Measurements from ENCODE around the gene BICRA. TPM values are rescaled to one million over a fixed set of nuclear protein-coding genes. Genes with fewer than 3 reads are reported as not detected.

BICRA gene
- polyA plus RNA-seq, 1 of the 3 experiments (the other 2 are of a cell fraction) = 1.4 TPM

GRCh38 chr19:47613165-47614020 is 4.5 kb downstream of the BICRA start:
- no peaks in the 10 kb centered on the region for H3K27me3 ChIP-seq (ENCODE audit: insufficient read depth)
- DNase-seq = peak; percentile 51
- peak overlapping the region; percentile 78 for H3K4me2 ChIP-seq
- H3F3A ChIP-seq (replicated peaks; ENCODE audit: insufficient read depth) = peaks cover 18% of the 10 kb centered on the region
- peak overlapping the region; percentile 81 to 88 for H3K27ac ChIP-seq (ENCODE audit: low read depth in 2 of 2, low read length in 1 of 2)
- TF ChIP-seq, protein P1, sequence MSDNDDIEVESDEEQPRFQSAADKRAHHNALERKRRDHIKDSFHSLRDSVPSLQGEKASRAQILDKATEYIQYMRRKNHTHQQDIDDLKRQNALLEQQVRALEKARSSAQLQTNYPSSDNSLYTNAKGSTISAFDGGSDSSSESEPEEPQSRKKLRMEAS (IDR thresholded peaks at IDR 0.05; ENCODE audit: low read depth) = peak; percentile 60; the same call in 1 of the 2 replicates
- TF ChIP-seq CHD2 (IDR thresholded peaks at IDR 0.05; ENCODE audit: low read length, partially characterized antibody) (peak; percentile 36), EP300 (IDR thresholded peaks at IDR 0.05; ENCODE audit: borderline replicate concordance in 1 of 2, low read depth in 1 of 2, low read length in 1 of 2) (peak in 1 of 2 experiments; percentile 55; a peak in 1 of 4 replicates), POLR2AphosphoS5 (IDR thresholded peaks at IDR 0.05; ENCODE audit: low read depth, low read length) (peak; percentile 44; the same call in 1 of the 2 replicates), USF1 (IDR thresholded peaks at IDR 0.05; ENCODE audit: borderline replicate concordance, low read depth) (no peak), TAF1 (IDR thresholded peaks at IDR 0.05; ENCODE audit: borderline replicate concordance, low read depth, low read length) (peak; percentile 13; the same call in 1 of the 2 replicates), YY1 (IDR thresholded peaks at IDR 0.05; ENCODE audit: low read depth) (peak; percentile 59; the same call in 1 of the 2 replicates), REST (IDR thresholded peaks at IDR 0.05; ENCODE audit: low read depth, low read length) (no peak), ELF1 (IDR thresholded peaks at IDR 0.05) (peak; percentile 24; the same call in 1 of the 2 replicates), MEF2A (IDR thresholded peaks at IDR 0.05; ENCODE audit: borderline replicate concordance, low read depth) (no peak), RCOR1 (IDR thresholded peaks at IDR 0.05; ENCODE audit: low read length) (peak; percentile 80; the same call in 1 of the 2 replicates), PBX3 (IDR thresholded peaks at IDR 0.05) (no peak), TCF12 (IDR thresholded peaks at IDR 0.05) (peak; percentile 95), SIN3A (IDR thresholded peaks at IDR 0.05; ENCODE audit: borderline replicate concordance, low read depth, low read length) (peak; percentile 70; the same call in 1 of the 2 replicates), TEAD4 (IDR thresholded peaks at IDR 0.05; ENCODE audit: borderline replicate concordance, insufficient read depth) (0 out of 2 replicates have a peak, but pooled peaks have one; percentile 48), FOSL2 (IDR thresholded peaks at IDR 0.05; ENCODE audit: borderline replicate concordance, low read depth) (peak; percentile 27; the same call in 1 of the 2 replicates)
- no peak overlapping the region for H2AFZ ChIP-seq (ENCODE audit: low read depth)
- 49% methylated on average over 14 of the region's 14 CpGs for WGBS (ENCODE audit: low lambda C conversion rate)
- peaks cover 56% of the 10 kb centered on the region for H4K20me1 ChIP-seq (ENCODE audit: insufficient read depth)
- H3K9me3 ChIP-seq = no peaks in the 10 kb centered on the region
- peaks cover 26 to 27% of the 10 kb centered on the region in 2 experiments; a peak in 2 of 4 replicates for H3K4me1 ChIP-seq (ENCODE audit: control insufficient read depth in 1 of 2, insufficient read depth in 2 of 2, low read depth in 1 of 2, low read length in 1 of 2)
- H3K4me3 ChIP-seq (ENCODE audit: low read depth in 2 of 2, low read length in 1 of 2) = peak overlapping the region; percentile 3 to 40; a peak in 1 of 4 replicates
- peaks cover 95% of the 10 kb centered on the region for H3K79me2 ChIP-seq (ENCODE audit: insufficient read depth)
- peak overlapping the region; percentile 42; the same call in 1 of the 2 replicates for H3K9ac ChIP-seq
- no peaks in the 10 kb centered on the region for H3K9me2 ChIP-seq
- CTCF ChIA-PET = interaction anchor here (1.3 to 5.0 kb wide), 4 partner anchors 13 to 176 kb away, joined by 3 to 36 read pairs (median 4); no protein-coding TSS in a partner anchor
- peaks cover 0 to 4% of the 10 kb centered on the region in 2 experiments for H3K36me3 ChIP-seq (replicated peaks in 1 of 2; ENCODE audit: control insufficient read depth in 1 of 2, insufficient read depth in 2 of 2, low read length in 1 of 2)
- POLR2A ChIA-PET = no interaction called here

All from SK-N-SH (cell line).